NCI-H2081 (cell line): ENCODE data around the gene RASSF3.
A peak's percentile ranks its signal among the peaks of the same experiment; 100 is the strongest.
"Not testable (repeated sequence)": the region's sequence is repeated elsewhere in the genome, so short reads cannot be mapped to it uniquely, and the experiment has no call there.

ENCODE experiments used
- DNase-seq, 2 experiments: peaks; one replicate each; lab custom pipeline; 2025; lab: John Stamatoyannopoulos, UW

The RASSF3 gene

DNA sequence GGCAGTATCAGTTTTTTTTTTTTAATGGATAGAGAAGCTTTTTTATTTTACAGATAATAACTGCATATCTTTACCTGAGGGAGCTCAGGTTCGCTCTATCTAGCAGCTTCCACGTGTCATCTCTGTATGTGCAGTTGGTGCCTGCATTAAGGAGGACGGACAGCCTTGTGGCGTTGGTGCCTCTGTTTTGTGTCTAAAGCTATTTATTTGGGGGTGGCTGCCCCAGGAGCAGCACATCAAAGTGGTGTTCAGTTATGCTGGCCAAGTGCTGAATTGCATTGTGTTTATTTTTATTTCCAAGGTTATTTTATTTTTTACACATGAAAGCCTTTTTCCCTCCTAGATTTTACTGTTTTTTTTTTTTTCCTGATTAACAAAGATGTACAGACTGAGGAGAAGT is 59.7 kb downstream of the RASSF3 start:
- no peak for DNase-seq

- no peak for DNase-seq
These were observed 60.8 kb downstream of the RASSF3 start for GRCh38 chr12:64670919-64671639.

DNA sequence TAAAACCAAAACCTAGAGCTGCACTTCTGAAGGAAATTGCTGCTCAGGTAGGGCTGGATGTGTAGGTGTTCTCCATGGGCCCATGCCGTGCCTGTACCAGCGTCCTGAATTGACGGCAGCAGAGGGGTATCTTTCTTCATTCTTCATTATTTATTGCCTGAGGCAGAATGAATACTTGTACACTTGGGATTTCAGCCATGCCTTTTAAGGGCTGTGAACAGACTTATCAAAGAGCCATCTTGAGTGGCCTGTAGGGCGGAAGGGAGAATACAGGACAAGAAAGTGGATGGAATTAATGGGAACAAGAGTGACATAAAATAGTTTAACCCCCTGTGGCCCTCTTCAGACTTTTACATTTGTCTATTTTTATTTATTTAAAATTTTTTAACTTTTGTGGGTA is 61.4 kb downstream of the RASSF3 start:
- DNase-seq = no peak

- peak; percentile 78 to 91 for DNase-seq
These were observed 62.7 kb downstream of the RASSF3 start for GRCh38 chr12:64672925-64673409.

DNA sequence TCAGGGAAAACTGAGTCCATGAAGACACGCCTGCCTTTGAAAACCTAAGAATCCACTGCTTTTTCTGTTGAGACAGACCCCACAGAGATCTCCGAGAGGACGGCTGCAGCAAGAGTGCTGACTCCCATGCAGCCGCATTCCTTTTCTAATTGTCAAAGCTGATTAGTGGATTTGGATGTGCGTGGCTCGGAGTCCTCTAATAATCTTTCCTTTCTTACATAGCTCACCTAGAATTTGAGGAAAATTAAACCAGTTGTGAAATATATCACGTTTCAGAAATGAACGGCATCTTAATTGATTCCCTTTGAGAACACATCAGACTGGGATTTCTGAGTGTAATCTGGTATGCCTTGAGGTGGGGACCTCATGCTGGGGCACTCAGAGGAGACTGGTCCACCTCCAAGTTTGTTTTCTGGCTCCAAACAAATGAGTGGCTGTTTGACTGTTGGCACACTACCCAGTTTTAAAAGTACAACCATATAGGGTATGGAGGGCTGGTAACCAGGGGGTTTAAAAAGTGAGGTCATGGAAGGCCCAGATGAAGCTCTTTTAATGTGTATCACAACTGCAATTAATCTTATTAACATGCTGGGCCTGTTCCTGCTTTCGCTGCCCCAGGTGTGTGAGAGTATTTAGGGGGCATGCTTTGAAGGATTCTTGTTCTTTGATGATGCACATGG is 63.3 kb downstream of the RASSF3 start:
- peak; percentile 83 to 94 for DNase-seq

- DNase-seq = no peak
These were observed 64.2 kb downstream of the RASSF3 start for GRCh38 chr12:64674367-64674922.

DNA sequence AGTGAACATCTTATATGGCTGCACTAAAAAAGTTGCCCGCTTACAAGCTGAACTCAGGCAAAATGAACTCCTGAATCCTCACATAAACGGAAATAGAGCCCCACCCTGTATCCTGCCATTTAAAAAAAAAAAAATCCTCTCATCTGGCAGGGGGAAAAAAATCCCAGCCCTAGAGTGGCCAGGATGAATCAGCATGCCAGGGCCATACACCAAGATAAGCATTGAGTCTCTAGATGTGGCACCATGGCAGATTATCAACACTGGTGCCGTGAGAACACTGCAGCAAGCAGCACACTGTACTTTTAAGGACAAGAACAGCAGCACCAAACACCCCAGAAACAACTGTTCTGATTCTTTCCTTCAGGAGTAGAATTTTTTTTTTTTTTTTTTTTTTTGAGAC is 65.5 kb downstream of the RASSF3 start:
- DNase-seq = no peak

DNA sequence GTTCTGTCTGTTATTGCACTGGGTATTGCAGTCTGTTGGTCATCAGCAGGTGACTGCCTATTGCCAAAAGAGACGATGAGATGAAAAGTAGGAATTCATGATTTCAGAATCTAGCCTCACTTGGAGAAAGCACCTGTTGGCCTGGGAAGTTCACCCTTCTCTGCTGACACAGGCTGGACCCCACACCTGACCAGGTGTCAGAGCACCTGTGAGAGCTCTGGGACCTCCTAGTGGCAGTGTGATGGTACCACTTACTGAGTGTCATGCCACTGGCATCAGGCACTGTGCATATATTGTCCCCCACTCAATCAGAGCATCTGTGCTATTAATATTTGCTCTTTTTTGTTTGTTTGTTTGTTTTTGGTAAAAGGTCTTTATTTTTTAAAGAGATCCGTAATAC is 68.0 kb downstream of the RASSF3 start:
- DNase-seq = peak in 1 of 2 experiments; percentile 31

GRCh38 chr12:64678835-64679234 is 68.5 kb downstream of the RASSF3 start:
- DNase-seq = no peak

GRCh38 chr12:64679487-64680001 is 69.2 kb downstream of the RASSF3 start:
- peak; percentile 78 to 94 for DNase-seq

DNA sequence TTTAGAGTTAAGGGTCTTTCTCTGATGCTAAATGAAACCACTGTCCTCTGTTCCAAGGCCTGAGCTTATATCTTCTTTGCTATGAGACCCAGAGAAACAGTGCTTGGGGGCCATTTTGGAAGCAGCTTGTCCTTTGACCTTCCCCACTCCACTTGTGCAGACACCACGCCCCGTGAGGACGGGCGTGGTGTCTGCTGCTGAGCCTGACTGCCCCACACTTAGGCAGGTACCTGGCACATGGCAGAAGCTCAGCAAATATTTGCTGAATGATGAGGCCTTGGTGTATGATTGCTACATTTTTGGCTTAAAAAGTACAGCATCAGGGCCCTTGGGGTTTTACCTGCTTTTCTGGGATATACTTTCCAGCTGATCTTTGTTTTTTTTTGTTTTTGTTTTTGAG is 69.9 kb downstream of the RASSF3 start:
- peak in 1 of 2 experiments; percentile 58 for DNase-seq

DNA sequence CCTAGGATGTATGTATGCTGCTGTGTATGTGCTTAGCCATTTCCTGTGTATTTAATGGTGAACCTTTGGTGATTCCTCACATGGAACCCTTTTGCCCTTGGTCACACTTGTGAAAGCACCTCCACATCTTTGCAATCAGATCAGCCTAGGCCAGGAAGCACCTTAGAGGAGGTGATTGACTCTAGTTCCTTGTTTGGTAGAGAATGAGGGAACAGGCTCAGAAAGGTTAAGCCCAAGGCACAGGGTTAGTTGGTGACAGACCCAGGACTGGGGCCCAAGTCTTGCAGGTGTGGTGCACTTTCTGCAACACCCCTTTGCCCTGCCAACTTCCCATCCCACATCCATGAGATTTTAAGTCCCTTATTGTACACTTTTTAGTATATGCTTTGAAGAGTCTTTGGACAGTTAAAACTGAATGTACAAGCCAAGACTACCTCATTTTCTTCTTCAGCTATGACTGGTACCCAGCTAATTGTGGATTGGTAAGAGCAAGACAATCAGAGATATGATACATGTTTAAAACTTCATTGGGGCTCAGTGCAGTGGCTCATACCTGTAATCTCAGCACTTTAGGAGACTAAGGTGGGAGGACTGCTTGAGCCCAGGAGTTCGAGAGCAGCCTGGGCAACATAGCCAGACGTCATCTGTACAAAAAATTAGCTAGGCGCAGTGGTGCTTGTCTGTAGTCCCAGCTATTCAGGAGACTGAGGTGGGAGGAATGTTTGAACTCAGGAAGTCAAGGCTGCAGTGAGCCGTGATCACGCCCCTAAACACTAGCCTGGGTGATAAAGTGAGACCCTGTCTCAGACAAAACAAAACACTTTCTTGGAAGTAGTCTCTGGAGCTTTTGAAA is 71.1 kb downstream of the RASSF3 start:
- no peak for DNase-seq

DNA sequence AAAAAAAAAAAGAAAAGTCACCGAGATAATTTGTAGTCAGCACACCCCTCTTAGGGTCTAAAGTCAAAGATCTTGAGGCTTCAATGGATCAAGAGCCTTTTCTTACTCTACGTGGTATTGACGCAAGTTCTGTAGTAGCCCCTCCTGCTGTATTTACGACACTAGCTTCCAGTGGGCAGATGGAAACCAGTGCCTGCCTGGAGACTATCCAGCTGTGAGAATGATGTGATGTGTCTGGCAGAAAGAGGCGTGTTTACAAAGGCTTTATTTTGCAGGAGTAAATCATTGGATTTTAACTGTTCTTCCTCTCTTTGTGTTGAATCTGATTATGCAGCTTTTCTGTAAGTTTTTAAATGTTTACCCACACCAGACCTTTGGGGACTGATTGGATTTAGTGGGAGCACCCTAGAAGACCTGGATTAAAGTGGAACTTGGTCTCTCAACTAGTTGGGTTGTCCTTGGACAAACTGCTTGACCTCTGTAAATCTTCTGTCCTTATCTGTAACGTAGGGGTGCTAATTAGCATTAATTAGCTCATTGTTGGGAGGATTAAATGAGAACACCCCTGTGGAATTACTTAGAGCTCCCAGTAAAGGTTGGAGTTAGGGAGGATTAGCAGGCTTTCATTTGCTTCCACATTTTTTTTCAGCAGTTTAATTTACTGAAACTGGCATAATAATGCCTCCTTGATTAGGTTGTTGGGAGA is 72.4 kb downstream of the RASSF3 start:
- DNase-seq = peak; percentile 45 to 87

DNA sequence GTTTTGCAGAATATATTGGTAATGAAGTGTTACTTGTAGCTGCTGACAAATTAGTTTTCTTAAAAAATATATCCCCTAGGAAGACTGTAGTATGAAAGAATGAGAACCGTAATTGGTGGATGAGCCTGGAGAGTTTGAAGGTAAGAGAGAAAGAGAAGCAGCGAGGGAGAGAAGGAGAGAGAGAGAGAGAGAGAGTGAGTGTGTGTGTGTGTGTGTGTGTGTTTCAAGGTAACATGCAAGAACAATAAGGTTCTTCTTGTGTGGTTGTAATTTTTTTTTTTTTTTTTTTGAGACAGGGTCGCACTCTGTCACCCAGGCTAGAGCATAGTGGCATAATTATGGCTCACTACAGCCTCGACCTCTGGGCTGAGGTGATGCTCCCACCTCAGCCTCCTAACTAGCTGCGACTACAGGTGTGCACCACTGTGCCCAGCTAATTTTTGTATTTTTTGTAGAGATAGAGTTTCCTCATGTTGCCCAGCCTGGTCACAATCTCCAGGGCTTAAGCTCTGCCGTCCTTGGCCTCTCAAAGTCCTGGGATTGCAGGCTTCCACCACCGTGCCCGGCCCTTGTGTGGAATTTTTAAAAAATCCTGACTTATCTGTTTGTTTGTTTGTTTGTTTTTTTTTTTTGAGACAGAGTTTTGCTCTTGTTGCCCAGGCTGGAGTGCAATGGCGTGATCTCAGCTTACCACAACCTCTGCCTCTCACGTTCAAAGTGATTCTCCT is 73.7 kb downstream of the RASSF3 start:
- no peak for DNase-seq

DNA sequence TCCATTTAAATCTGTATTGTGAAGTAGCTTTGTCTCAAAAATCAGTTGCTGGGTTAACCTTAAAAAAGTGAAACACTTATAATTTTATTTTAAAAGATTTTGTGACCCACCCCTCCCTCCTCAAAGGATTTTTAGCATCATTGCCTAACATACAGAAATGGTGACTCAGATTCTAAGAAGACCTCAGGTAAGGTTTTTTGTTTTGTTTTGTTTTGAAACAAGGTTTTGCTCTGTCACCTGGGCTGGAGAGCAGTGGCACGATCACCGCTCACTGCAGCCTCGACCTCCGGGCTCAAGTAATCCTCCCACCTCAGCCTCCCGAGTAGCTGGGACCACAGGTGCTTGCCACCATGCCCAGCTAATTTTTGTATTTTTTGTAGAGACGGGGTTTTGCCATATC is 74.8 kb downstream of the RASSF3 start:
- DNase-seq = no peak

DNA sequence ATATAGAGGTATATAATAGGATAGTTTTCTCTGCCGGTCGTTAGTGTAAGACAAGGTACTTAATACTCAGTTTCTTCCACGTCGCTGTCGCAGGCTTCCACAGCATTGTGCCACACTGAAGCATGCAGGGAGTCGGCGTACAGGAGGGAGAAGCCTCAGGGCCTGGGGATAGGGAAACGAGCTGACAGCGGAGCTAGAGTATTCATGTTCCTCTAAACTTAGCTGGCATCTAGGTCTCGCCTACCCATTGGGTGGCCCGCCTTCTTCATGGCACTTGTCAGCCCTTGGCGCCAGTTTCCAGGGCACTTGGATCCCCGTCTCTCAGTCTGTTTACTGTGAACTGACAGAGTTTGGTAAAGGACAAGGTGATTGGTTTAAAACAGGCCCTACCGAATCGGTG is 75.3 kb downstream of the RASSF3 start:
- DNase-seq = no peak

GRCh38 chr12:64687816-64688215 is 77.5 kb downstream of the RASSF3 start:
- DNase-seq = no peak

DNA sequence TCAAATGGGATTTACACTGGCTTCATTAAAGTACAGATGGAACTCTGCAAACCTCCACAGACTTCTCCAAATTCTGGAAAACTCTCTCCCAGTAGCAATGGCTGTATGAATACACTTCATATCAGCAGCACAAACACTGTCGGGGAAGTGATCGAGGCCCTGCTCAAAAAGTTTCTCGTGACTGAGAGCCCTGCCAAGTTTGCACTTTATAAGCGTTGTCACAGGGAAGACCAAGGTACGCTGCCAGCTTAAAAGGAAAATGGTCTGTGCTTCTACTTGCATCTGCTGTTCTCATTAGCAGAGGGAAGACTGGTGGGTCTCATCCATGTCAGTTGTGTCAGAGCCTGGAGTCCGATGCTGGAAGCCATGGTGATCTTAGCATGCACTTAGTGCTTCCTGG is 77.9 kb downstream of the RASSF3 start:
- DNase-seq = no peak

- no peak for DNase-seq
These were observed 78.4 kb downstream of the RASSF3 start for GRCh38 chr12:64688715-64689114.

DNA sequence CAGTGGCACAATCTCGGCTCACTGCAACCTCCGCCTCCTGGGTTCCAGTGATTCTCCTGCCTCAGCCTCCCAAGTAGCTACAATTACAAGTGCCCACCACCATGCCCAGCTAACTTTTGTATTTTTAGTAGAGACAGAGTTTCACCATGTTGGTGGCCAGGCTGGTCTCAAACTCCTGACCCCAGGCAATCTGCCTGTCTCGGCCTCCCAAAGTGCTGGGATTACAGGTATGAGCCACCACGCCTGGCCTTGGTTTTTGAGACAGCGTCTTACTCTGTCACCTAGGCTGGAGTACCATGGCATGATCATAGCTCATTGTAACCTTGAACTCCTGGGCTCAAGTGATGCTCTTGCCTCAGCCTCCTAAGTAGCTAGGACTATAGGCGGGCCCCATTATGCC is 79.9 kb downstream of the RASSF3 start:
- DNase-seq = not testable (repeated sequence)
